ENCODE measurements around the gene CD63.

Gene CD63

GRCh38 chr12:55686366-55687010, 42.3 kb downstream of the CD63 start:
- DNase-seq (ENCODE audit: low read depth), result no peak

- DNase-seq (ENCODE audit: low read depth), result no peak
Measured at GRCh38 chr12:55685671-55686070, 43.1 kb downstream of the CD63 start.

GRCh38 chr12:55684761-55685370, 43.9 kb downstream of the CD63 start:
- DNase-seq (ENCODE audit: low read depth), result no peak

- DNase-seq (ENCODE audit: low read depth), result no peak
Measured at GRCh38 chr12:55683676-55684075, 45.1 kb downstream of the CD63 start.

GRCh38 chr12:55682087-55682796, 46.6 kb downstream of the CD63 start:
- no peak for DNase-seq (ENCODE audit: low read depth)

- DNase-seq (ENCODE audit: low read depth), result no peak
Measured at GRCh38 chr12:55681142-55682077, 47.4 kb downstream of the CD63 start.

- DNase-seq (ENCODE audit: low read depth), result no peak
Measured at GRCh38 chr12:55679691-55680090, 49.1 kb downstream of the CD63 start.

- no peak for DNase-seq (ENCODE audit: low read depth)
Measured at GRCh38 chr12:55676707-55677106, 52.1 kb downstream of the CD63 start.

- DNase-seq (ENCODE audit: low read depth), result no peak
Measured at GRCh38 chr12:55675666-55676065, 53.1 kb downstream of the CD63 start.
